Measurements from ENCODE around the gene OR10H3.

- TF ChIP-seq, protein P1, sequence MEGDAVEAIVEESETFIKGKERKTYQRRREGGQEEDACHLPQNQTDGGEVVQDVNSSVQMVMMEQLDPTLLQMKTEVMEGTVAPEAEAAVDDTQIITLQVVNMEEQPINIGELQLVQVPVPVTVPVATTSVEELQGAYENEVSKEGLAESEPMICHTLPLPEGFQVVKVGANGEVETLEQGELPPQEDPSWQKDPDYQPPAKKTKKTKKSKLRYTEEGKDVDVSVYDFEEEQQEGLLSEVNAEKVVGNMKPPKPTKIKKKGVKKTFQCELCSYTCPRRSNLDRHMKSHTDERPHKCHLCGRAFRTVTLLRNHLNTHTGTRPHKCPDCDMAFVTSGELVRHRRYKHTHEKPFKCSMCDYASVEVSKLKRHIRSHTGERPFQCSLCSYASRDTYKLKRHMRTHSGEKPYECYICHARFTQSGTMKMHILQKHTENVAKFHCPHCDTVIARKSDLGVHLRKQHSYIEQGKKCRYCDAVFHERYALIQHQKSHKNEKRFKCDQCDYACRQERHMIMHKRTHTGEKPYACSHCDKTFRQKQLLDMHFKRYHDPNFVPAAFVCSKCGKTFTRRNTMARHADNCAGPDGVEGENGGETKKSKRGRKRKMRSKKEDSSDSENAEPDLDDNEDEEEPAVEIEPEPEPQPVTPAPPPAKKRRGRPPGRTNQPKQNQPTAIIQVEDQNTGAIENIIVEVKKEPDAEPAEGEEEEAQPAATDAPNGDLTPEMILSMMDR (IDR thresholded peaks at IDR 0.05) = no peak
- TF ChIP-seq POLR2A (IDR thresholded peaks at IDR 0.05) = no peak
Observed at GRCh38 chr19:15776264-15776663, 38.5 kb downstream of the OR10H3 start.

All from adrenal gland (tissue), 5 donors.